T-cell (primary cell): ENCODE results near the gene CA10. TPM values are rescaled to one million over a fixed set of nuclear protein-coding genes. Genes with fewer than 3 reads are reported as not detected.

Source experiments
- ATAC-seq, 4 experiments: fragments of 200-7000 bp in 3 of 4; fragments of 150-1000 bp in 1 of 4; cut with Tn5 transposase; replicated peaks in 1 of 4; 1 replicate in 3 of 4; 2 replicates in 1 of 4; pipeline ENCODE4 v1.10.0; 2021; ENCODE audit warnings: moderate library complexity in 3 of 4, mild to moderate bottlenecking in 2 of 4, moderate number of reproducible peaks in 1 of 4
- CTCF ChIA-PET, 2 donors: fragments of 300-600 bp; sonication (Branson Sonifier 250); formaldehyde crosslinking; loops; one replicate each; lab custom pipeline; 2022; ENCODE audit warnings: antibody characterized with exemption in 2 of 2; lab: Charles Lee
- POLR2A ChIA-PET, 2 donors: fragments of 300-600 bp; sonication (Branson Sonifier 250); formaldehyde crosslinking; loops; one replicate each; lab custom pipeline; 2022; ENCODE audit warnings: antibody characterized with exemption in 2 of 2; lab: Charles Lee
- DNase-seq, 35 experiments: peaks; one replicate each; pipeline versions ENCODE4 v3.0.0 to v3.0.0-alpha.2; 2013 to 2023
- H3K27ac ChIP-seq: one replicate; pipeline ENCODE4 v1.5.1; 2013; ENCODE audit warnings: low read length
- H3K27me3 ChIP-seq, 2 experiments: replicated peaks in 1 of 2; 1 replicate in 1 of 2; 2 replicates in 1 of 2; pipeline versions ENCODE4 v1.6.1 to v1.7.0; 2013; ENCODE audit warnings: low read length in 1 of 2, mixed read lengths in 1 of 2; ENCODE audit not compliant: control insufficient read depth in 2 of 2, insufficient read depth in 2 of 2; ENCODE audit errors: extremely low read depth in 1 of 2
- H3K36me3 ChIP-seq, 2 donors: 1 replicate in 1 of 2; 2 replicates in 1 of 2; pipeline versions ENCODE4 v1.6.1 to v1.7.0; 2013; ENCODE audit warnings: low read length in 1 of 2; ENCODE audit not compliant: control insufficient read depth in 2 of 2, insufficient read depth in 1 of 2; ENCODE audit errors: extremely low read depth in 1 of 2
- H3K4me1 ChIP-seq, 2 experiments: 1 replicate in 1 of 2; 2 replicates in 1 of 2; pipeline versions ENCODE4 v1.6.1 to v1.7.0; 2013; ENCODE audit warnings: low read length in 2 of 2, mixed read lengths in 1 of 2; ENCODE audit not compliant: insufficient read depth in 2 of 2, control insufficient read depth in 1 of 2; ENCODE audit errors: extremely low read depth in 1 of 2
- H3K4me3 ChIP-seq, 2 donors: 1 replicate in 1 of 2; 2 replicates in 1 of 2; pipeline versions ENCODE4 v1.5.1 to v1.7.0; 2013; ENCODE audit warnings: mild to moderate bottlenecking in 2 of 2, low read length in 1 of 2, moderate library complexity in 1 of 2; ENCODE audit not compliant: control insufficient read depth in 1 of 2; ENCODE audit errors: extremely low read depth in 1 of 2
- H3K9me3 ChIP-seq: 2 replicates; pipeline ENCODE4 v1.7.0; 2013
- H3K27ac Mint-ChIP-seq, 2 donors: one replicate each; pipeline ENCODE4 v1.8.0; 2020 to 2021; ENCODE audit warnings: mild to moderate bottlenecking in 2 of 2, mixed read lengths in 2 of 2
- H3K27me3 Mint-ChIP-seq, 2 donors: one replicate each; pipeline ENCODE4 v1.8.0; 2021 to 2022; ENCODE audit warnings: mixed read lengths in 2 of 2
- H3K36me3 Mint-ChIP-seq: one replicate; pipeline ENCODE4 v1.8.0; 2021; ENCODE audit warnings: mixed read lengths
- H3K4me1 Mint-ChIP-seq, 3 donors: one replicate each; pipeline ENCODE4 v1.8.0; 2020 to 2022; ENCODE audit warnings: mixed read lengths in 3 of 3, mild to moderate bottlenecking in 1 of 3
- H3K4me3 Mint-ChIP-seq, 3 donors: one replicate each; pipeline ENCODE4 v1.8.0; 2020 to 2022; ENCODE audit warnings: mild to moderate bottlenecking in 3 of 3, mixed read lengths in 3 of 3, moderate library complexity in 3 of 3
- H3K9me3 Mint-ChIP-seq, 3 donors: one replicate each; pipeline ENCODE4 v1.8.0; 2020 to 2022; ENCODE audit warnings: mixed read lengths in 3 of 3
- WGBS: methylation state at CpG from one replicate; pipeline ENCODE4 v1.1.5; 2013; ENCODE audit warnings: missing lambda C conversion rate; ENCODE audit not compliant: insufficient coverage; 5-methylcytosine and 5-hydroxymethylcytosine counted together
- total RNA-seq, 35 experiments: library from RNA in 6 of 35; stranded (reverse) in 6 of 35; fragments of 120-200 nt in 1 of 35; gene quantifications; one replicate each; pipeline versions ENCODE4 v1.2.1 to v1.2.4 and lab custom pipeline; 2013 to 2026

Gene CA10
- total RNA-seq, 5 donors from 2014 or later (not counting 1 experiment from before 2014, with no cell fraction given): 0.30 TPM; not detected in 4

GRCh38 chr17:51855806-51856205, 302.7 kb downstream of the CA10 start:
- 100% methylated on average over 2 of the region's 3 CpGs for WGBS
- Histone ChIP-seq H3K4me1 (no peaks in the 10 kb centered on the region), H3K9me3 (no peaks in the 10 kb centered on the region), H3K27me3 (peaks cover 0 to 4% of the 10 kb centered on the region in 2 experiments), H3K4me3 (no peak overlapping the region), H3K27ac (no peak overlapping the region), H3K36me3 (no peaks in the 10 kb centered on the region)
- CTCF ChIA-PET: no interaction called here
- Mint-ChIP-seq H3K9me3 (no peaks in the 10 kb centered on the region), H3K4me1 (no peaks in the 10 kb centered on the region), H3K27ac (no peak overlapping the region), H3K27me3 (peaks cover 9 to 14% of the 10 kb centered on the region in 2 donors), H3K36me3 (no peaks in the 10 kb centered on the region), H3K4me3 (no peak overlapping the region)
- ATAC-seq: no peak
- POLR2A ChIA-PET: no interaction called here
- DNase-seq: no peak

DNA sequence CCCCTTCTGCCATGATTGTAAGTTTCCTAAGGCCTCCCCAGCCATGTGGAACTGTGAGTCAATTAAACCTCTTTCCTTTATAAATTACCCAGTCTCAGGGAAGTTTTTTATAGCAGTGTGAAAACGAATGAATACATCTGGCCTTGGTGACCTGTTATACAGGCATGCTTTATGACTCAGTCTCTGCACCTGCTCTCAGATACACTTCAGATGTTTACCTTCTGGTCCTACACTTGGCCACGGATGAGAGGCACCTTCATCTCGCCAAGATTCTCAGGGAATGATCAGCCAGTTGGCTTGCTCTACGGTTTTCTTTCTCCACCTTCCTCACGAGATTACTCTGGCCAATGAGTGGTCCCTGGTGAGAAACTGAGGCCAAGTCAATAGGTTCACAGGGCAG, 304.7 kb downstream of the CA10 start:
- H3K9me3 ChIP-seq: no peaks in the 10 kb centered on the region
- H3K4me1 Mint-ChIP-seq: no peaks in the 10 kb centered on the region
- no peak overlapping the region for H3K4me3 ChIP-seq
- H3K27me3 Mint-ChIP-seq: peaks cover 9 to 18% of the 10 kb centered on the region in 2 donors
- H3K27ac Mint-ChIP-seq: no peak overlapping the region
- no peaks in the 10 kb centered on the region for H3K4me1 ChIP-seq
- H3K9me3 Mint-ChIP-seq: no peaks in the 10 kb centered on the region
- ATAC-seq (no peak), DNase-seq (no peak)
- no peaks in the 10 kb centered on the region for H3K36me3 ChIP-seq
- CTCF ChIA-PET: no interaction called here
- WGBS: 67% methylated on average over 3 of the region's 5 CpGs
- H3K4me3 Mint-ChIP-seq: no peak overlapping the region
- no peak overlapping the region for H3K27ac ChIP-seq
- H3K27me3 ChIP-seq: peaks cover 0 to 4% of the 10 kb centered on the region in 2 experiments
- POLR2A ChIA-PET: no interaction called here
- no peaks in the 10 kb centered on the region for H3K36me3 Mint-ChIP-seq

- Histone ChIP-seq H3K27ac (no peak overlapping the region), H3K9me3 (no peaks in the 10 kb centered on the region), H3K4me3 (no peak overlapping the region), H3K4me1 (no peaks in the 10 kb centered on the region), H3K27me3 (peaks cover 0 to 7% of the 10 kb centered on the region in 2 experiments), H3K36me3 (no peaks in the 10 kb centered on the region)
- no peak overlapping the region for H3K27ac Mint-ChIP-seq
- CTCF ChIA-PET: interaction anchor here in 1 of 2 donors (0.5 kb wide), 1 partner anchor 63 kb away, joined by 3 read pairs; no protein-coding TSS in a partner anchor
- POLR2A ChIA-PET: no interaction called here
- no peak for ATAC-seq
- H3K9me3 Mint-ChIP-seq: no peaks in the 10 kb centered on the region
- H3K4me1 Mint-ChIP-seq: no peaks in the 10 kb centered on the region
- H3K27me3 Mint-ChIP-seq: peaks cover 15 to 20% of the 10 kb centered on the region in 2 donors
- no peak for DNase-seq
- H3K36me3 Mint-ChIP-seq: no peaks in the 10 kb centered on the region
- no peak overlapping the region for H3K4me3 Mint-ChIP-seq
Measured at GRCh38 chr17:51852603-51853002, 305.9 kb downstream of the CA10 start.

DNA sequence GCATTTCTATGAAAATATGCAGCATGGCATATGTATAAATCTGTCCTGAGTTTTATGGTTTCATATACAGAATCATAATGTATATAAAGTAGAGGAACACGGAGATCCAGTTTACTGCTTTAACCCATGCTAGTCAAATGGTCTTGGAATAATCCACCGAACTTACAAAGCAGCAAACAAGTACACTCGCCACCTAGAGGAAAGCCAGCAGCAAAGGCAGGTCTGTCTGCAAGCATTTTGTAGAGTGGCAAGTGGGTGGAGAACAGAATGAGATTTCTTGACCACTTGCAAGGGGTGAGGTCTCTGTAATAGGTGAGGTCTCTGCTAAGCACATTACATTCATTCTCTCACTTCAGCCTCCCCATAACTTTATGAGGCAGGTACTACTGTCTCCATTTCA, 308.3 kb downstream of the CA10 start:
- Histone ChIP-seq H3K36me3 (no peaks in the 10 kb centered on the region), H3K27ac (no peak overlapping the region), H3K4me1 (no peaks in the 10 kb centered on the region), H3K27me3 (peaks cover 2 to 7% of the 10 kb centered on the region in 2 experiments), H3K4me3 (no peak overlapping the region), H3K9me3 (no peaks in the 10 kb centered on the region)
- H3K27me3 Mint-ChIP-seq: peaks cover 17 to 26% of the 10 kb centered on the region in 2 donors
- H3K27ac Mint-ChIP-seq: no peak overlapping the region
- no peak for DNase-seq
- no peak for ATAC-seq
- WGBS: no CpG with 5 or more reads among the region's 3 CpGs
- H3K4me3 Mint-ChIP-seq: no peak overlapping the region
- POLR2A ChIA-PET: no interaction called here
- no peaks in the 10 kb centered on the region for H3K36me3 Mint-ChIP-seq
- H3K9me3 Mint-ChIP-seq: no peaks in the 10 kb centered on the region
- no peaks in the 10 kb centered on the region for H3K4me1 Mint-ChIP-seq
- CTCF ChIA-PET: no interaction called here

- H3K4me1 ChIP-seq: no peaks in the 10 kb centered on the region
- H3K9me3 ChIP-seq: no peaks in the 10 kb centered on the region
- H3K4me3 ChIP-seq: no peak overlapping the region
- peaks cover 2 to 7% of the 10 kb centered on the region in 2 experiments for H3K27me3 ChIP-seq
- Mint-ChIP-seq H3K4me3 (no peak overlapping the region), H3K27ac (no peak overlapping the region), H3K4me1 (no peaks in the 10 kb centered on the region), H3K9me3 (no peaks in the 10 kb centered on the region), H3K36me3 (no peaks in the 10 kb centered on the region), H3K27me3 (peaks cover 14 to 25% of the 10 kb centered on the region in 2 donors)
- no peak overlapping the region for H3K27ac ChIP-seq
- CTCF ChIA-PET: no interaction called here
- POLR2A ChIA-PET: no interaction called here
- WGBS: 80% methylated on average over 1 of the region's 3 CpGs
- DNase-seq (no peak), ATAC-seq (no peak)
- no peaks in the 10 kb centered on the region for H3K36me3 ChIP-seq
Measured at GRCh38 chr17:51848451-51848850, 310.1 kb downstream of the CA10 start.

GRCh38 chr17:51846566-51846965, 311.9 kb downstream of the CA10 start:
- no peak for DNase-seq
- no peaks in the 10 kb centered on the region for H3K36me3 ChIP-seq
- CTCF ChIA-PET: no interaction called here
- H3K9me3 ChIP-seq: no peaks in the 10 kb centered on the region
- Mint-ChIP-seq H3K27ac (no peak overlapping the region), H3K4me1 (no peaks in the 10 kb centered on the region), H3K9me3 (no peaks in the 10 kb centered on the region), H3K27me3 (peaks cover 11 to 21% of the 10 kb centered on the region in 2 donors), H3K4me3 (no peak overlapping the region), H3K36me3 (no peaks in the 10 kb centered on the region)
- no peak overlapping the region for H3K27ac ChIP-seq
- no peak for ATAC-seq
- H3K27me3 ChIP-seq: peaks cover 2 to 3% of the 10 kb centered on the region in 2 experiments
- POLR2A ChIA-PET: no interaction called here
- no peaks in the 10 kb centered on the region for H3K4me1 ChIP-seq
- WGBS: 97% methylated on average over 4 of the region's 4 CpGs
- no peak overlapping the region for H3K4me3 ChIP-seq

GRCh38 chr17:51845776-51846175, 312.7 kb downstream of the CA10 start:
- Mint-ChIP-seq H3K27ac (no peak overlapping the region), H3K36me3 (no peaks in the 10 kb centered on the region), H3K9me3 (no peaks in the 10 kb centered on the region), H3K4me1 (no peaks in the 10 kb centered on the region), H3K27me3 (peaks cover 11 to 21% of the 10 kb centered on the region in 2 donors), H3K4me3 (no peak overlapping the region)
- WGBS: no CpG with 5 or more reads among the region's 3 CpGs
- no peaks in the 10 kb centered on the region for H3K9me3 ChIP-seq
- DNase-seq: no peak
- H3K36me3 ChIP-seq: no peaks in the 10 kb centered on the region
- H3K4me3 ChIP-seq: no peak overlapping the region
- POLR2A ChIA-PET: no interaction called here
- no peak for ATAC-seq
- H3K27ac ChIP-seq: no peak overlapping the region
- no peaks in the 10 kb centered on the region for H3K4me1 ChIP-seq
- peaks cover 2 to 3% of the 10 kb centered on the region in 2 experiments for H3K27me3 ChIP-seq
- CTCF ChIA-PET: no interaction called here
